IMR-90 (cell line): ENCODE results near the gene PPP1R13B. TPM values are rescaled to one million over a fixed set of nuclear protein-coding genes. Genes with fewer than 3 reads are reported as not detected.

Experiments used
- ATAC-seq: fragments of 200-7000 bp; cut with Tn5 transposase; 2 replicates; pipeline ENCODE4 v1.9.1; 2020; ENCODE audit warnings: low read depth, mild to moderate bottlenecking, moderate library complexity
- BruUV-seq: library from RNA; stranded (reverse); fragments of 400-500 nt; replicated peaks from 2 replicates; lab custom pipeline; 2021; lab: Mats Ljungman, UMichigan
- CTCF ChIA-PET: fragments of 300-600 bp; formaldehyde crosslinking; extraction: SDS; loops from one replicate; lab custom pipeline; 2021; ENCODE audit warnings: antibody characterized with exemption; lab: Yijun Ruan, JAX
- POLR2A ChIA-PET: fragments of 300-600 bp; sonication (Branson Sonifier 250); formaldehyde crosslinking; loops from one replicate; lab custom pipeline; 2022; ENCODE audit warnings: antibody characterized with exemption; ENCODE audit not compliant: unreplicated experiment; lab: Charles Lee
- DNase-seq: peaks from one replicate; pipeline ENCODE4 v3.0.0; 2013
- H2AFZ ChIP-seq: replicated peaks from 2 replicates; pipeline ENCODE3; 2013; ENCODE audit warnings: low read length, mild to moderate bottlenecking; ENCODE audit not compliant: poor library complexity
- H2AK5ac ChIP-seq: 2 replicates; pipeline ENCODE4 v1.6.1; 2013; ENCODE audit warnings: low read depth, low read length, inconsistent platforms
- H2AK9ac ChIP-seq: replicated peaks from 2 replicates; pipeline ENCODE3; 2013; ENCODE audit warnings: mild to moderate bottlenecking, low read depth, low read length, moderate library complexity; ENCODE audit not compliant: poor library complexity
- H2BK120ac ChIP-seq: 2 replicates; pipeline ENCODE4 v1.6.1; 2013; ENCODE audit warnings: low read depth, low read length, inconsistent platforms
- H2BK15ac ChIP-seq: 3 replicates; pipeline ENCODE4 v1.6.1; 2013; ENCODE audit warnings: low read depth, low read length, inconsistent platforms
- H2BK20ac ChIP-seq: 2 replicates; pipeline ENCODE4 v1.6.1; 2013; ENCODE audit warnings: low read depth, mild to moderate bottlenecking, inconsistent platforms, low read length, moderate library complexity
- H2BK5ac ChIP-seq: 2 replicates; pipeline ENCODE4 v1.6.1; 2013; ENCODE audit warnings: mild to moderate bottlenecking, low read depth, low read length, inconsistent platforms; ENCODE audit not compliant: poor library complexity, severe bottlenecking
- H3K14ac ChIP-seq: replicated peaks from 2 replicates; pipeline ENCODE4 v1.6.1; 2013; ENCODE audit warnings: low read depth, low read length, inconsistent platforms
- H3K18ac ChIP-seq: 2 replicates; pipeline ENCODE4 v1.6.1; 2013; ENCODE audit warnings: low read depth, low read length, control low read depth
- H3K23ac ChIP-seq: 2 replicates; pipeline ENCODE4 v1.6.1; 2013; ENCODE audit warnings: low read depth, low read length, inconsistent platforms
- H3K27ac ChIP-seq: 2 replicates; pipeline ENCODE4 v1.5.1; 2013; ENCODE audit warnings: mild to moderate bottlenecking, control low read depth, low read length; ENCODE audit not compliant: insufficient read depth
- H3K27me3 ChIP-seq: 2 replicates; pipeline ENCODE4 v1.6.1; 2013; ENCODE audit warnings: low read length; ENCODE audit not compliant: control insufficient read depth, insufficient read depth
- H3K36me3 ChIP-seq: 2 replicates; pipeline ENCODE4 v1.6.1; 2013; ENCODE audit warnings: low read length, mixed read lengths; ENCODE audit not compliant: control insufficient read depth, insufficient read depth
- H3K4ac ChIP-seq: 2 replicates; pipeline ENCODE4 v1.6.1; 2013; ENCODE audit warnings: low read depth, low read length, inconsistent platforms
- H3K4me1 ChIP-seq: 2 replicates; pipeline ENCODE4 v1.6.1; 2013; ENCODE audit warnings: low read length, mixed read lengths; ENCODE audit not compliant: control insufficient read depth, insufficient read depth
- H3K4me2 ChIP-seq: 2 replicates; pipeline ENCODE4 v1.6.1; 2013; ENCODE audit warnings: low read depth, mild to moderate bottlenecking, control low read depth, low read length, moderate library complexity
- H3K4me3 ChIP-seq: 2 replicates; pipeline ENCODE4 v1.5.1; 2013; ENCODE audit warnings: low read depth, mild to moderate bottlenecking, control low read depth, low read length, moderate library complexity; ENCODE audit not compliant: insufficient read depth
- H3K56ac ChIP-seq: 2 replicates; pipeline ENCODE4 v1.6.1; 2013; ENCODE audit warnings: low read length, inconsistent platforms; ENCODE audit not compliant: insufficient read depth; ENCODE audit errors: extremely low read depth
- H3K79me1 ChIP-seq, 2 experiments: 2 replicates each; pipeline ENCODE4 v1.6.1; 2013; ENCODE audit warnings: low read length in 2 of 2, inconsistent platforms in 1 of 2, low read depth in 1 of 2
- H3K9ac ChIP-seq: 2 replicates; pipeline ENCODE4 v1.6.1; 2013; ENCODE audit warnings: low read depth, low read length, control low read depth
- H3K9me1 ChIP-seq: 2 replicates; pipeline ENCODE4 v1.6.1; 2013; ENCODE audit warnings: low read length, inconsistent platforms; ENCODE audit not compliant: insufficient read depth
- H3K9me3 ChIP-seq: 2 replicates; pipeline ENCODE4 v1.6.1; 2013; ENCODE audit warnings: low read length; ENCODE audit not compliant: control insufficient read depth, insufficient read depth
- H4K20me1 ChIP-seq: 2 replicates; pipeline ENCODE4 v1.6.1; 2013; ENCODE audit warnings: low read length, inconsistent platforms; ENCODE audit not compliant: insufficient read depth
- H4K5ac ChIP-seq: 2 replicates; pipeline ENCODE4 v1.6.1; 2013; ENCODE audit warnings: mild to moderate bottlenecking, low read depth, low read length, control low read depth
- H4K8ac ChIP-seq, 2 experiments: 2 replicates each; pipeline ENCODE4 v1.6.1; 2013; ENCODE audit warnings: low read depth in 2 of 2, low read length in 2 of 2, control low read depth in 1 of 2, inconsistent platforms in 1 of 2
- H4K91ac ChIP-seq: 2 replicates; pipeline ENCODE4 v1.6.1; 2013; ENCODE audit warnings: low read depth, low read length, inconsistent platforms; ENCODE audit not compliant: insufficient read depth
- CHD1 ChIP-seq: IDR thresholded peaks from 2 replicates; pipeline ENCODE4 v1.6.1; 2012; ENCODE audit warnings: low read depth, low read length, improper control_type of control experiment
- CTCF ChIP-seq: conservative IDR thresholded peaks from 2 replicates; pipeline ENCODE4 v1.5.1; 2012; ENCODE audit warnings: mild to moderate bottlenecking, low read depth, low read length, improper control_type of control experiment
- FOS ChIP-seq: fragments of 150-350 bp; IDR thresholded peaks from 2 replicates; pipeline ENCODE4 v1.6.1; 2016; ENCODE audit warnings: low read depth, low read length
- MAZ ChIP-seq: IDR thresholded peaks from 2 replicates; pipeline ENCODE4 v1.6.1; 2012; ENCODE audit warnings: low read depth, mild to moderate bottlenecking, low read length, improper control_type of control experiment, moderate library complexity, borderline replicate concordance
- MXI1 ChIP-seq: IDR thresholded peaks from 2 replicates; pipeline ENCODE4 v1.6.1; 2012; ENCODE audit warnings: low read depth, mild to moderate bottlenecking, low read length, moderate library complexity, borderline replicate concordance
- NFE2L2 ChIP-seq: fragments of 150-350 bp; IDR thresholded peaks from 2 replicates; pipeline ENCODE4 v1.6.1; 2016; ENCODE audit warnings: low read depth, mild to moderate bottlenecking, low read length
- SMC3 ChIP-seq: fragments of 150-350 bp; IDR thresholded peaks from 2 replicates; pipeline ENCODE4 v1.6.1; 2016; ENCODE audit warnings: low read depth, mild to moderate bottlenecking, antibody characterized with exemption, low read length, moderate library complexity
- USF2 ChIP-seq: fragments of 150-350 bp; IDR thresholded peaks from 2 replicates; pipeline ENCODE4 v1.6.1; 2017; ENCODE audit warnings: mild to moderate bottlenecking, antibody characterized with exemption, low read length, low read depth
- dilution Hi-C: fragments of 300-500 bp; cut with HindIII; formaldehyde crosslinking; loops from one replicate; pipeline ENCODE4 v1.14.3; 2018; ENCODE audit warnings: low sequenced_read_pairs; ENCODE audit not compliant: unreplicated experiment
- in situ Hi-C: fragments of 300-500 bp; cut with MboI; formaldehyde crosslinking; loops from 3 replicates; pipeline ENCODE4 v1.14.3; 2019; ENCODE audit warnings: low sequenced_read_pairs, inconsistent platforms, mixed read lengths
- intact Hi-C: fragments of 100-400 bp; cut with micrococcal nuclease; formaldehyde crosslinking; loops from 2 replicates; pipeline ENCODE4 v1.10.0; 2022
- polyA plus RNA-seq, 3 experiments: library from polyadenylated mRNA; depleted of rRNA; stranded (reverse); fragments of >200 nt; gene quantifications; 2 replicates each; pipeline ENCODE4 v1.2.3, GENCODE V29; 2012; ENCODE audit warnings: low replicate concordance in 1 of 3
- total RNA-seq: library from RNA; depleted of rRNA; stranded (reverse); fragments of >200 nt; gene quantifications from 2 replicates; pipeline ENCODE4 v1.2.3, GENCODE V29; 2012

PPP1R13B gene
- total and polyA plus RNA-seq, 2 of the 4 experiments (the other 2 are of a cell fraction): 1.6 to 2.8 TPM

- Histone ChIP-seq H3K9me1 (0 out of 2 replicates have a peak, but pooled peaks cover 3% of the 10 kb centered on the region), H4K91ac (no peak overlapping the region), H2AK5ac (no peak overlapping the region), H3K56ac (no peak overlapping the region), H3K79me1 (peaks cover 0 to 2% of the 10 kb centered on the region in 2 experiments; a peak in 1 of 4 replicates), H3K4ac (no peak overlapping the region), H4K8ac (no peak overlapping the region), H2BK15ac (no peak overlapping the region), H2BK5ac (no peak overlapping the region), H2BK20ac (no peak overlapping the region), H2BK120ac (no peak overlapping the region), H3K14ac (no peak overlapping the region), H3K4me2 (no peak overlapping the region), H3K4me1 (peaks cover 2% of the 10 kb centered on the region; the same call in 1 of the 2 replicates), H3K36me3 (no peaks in the 10 kb centered on the region), H2AK9ac (no peak overlapping the region), H2AFZ (no peak overlapping the region), H3K18ac (no peak overlapping the region), H3K9ac (no peak overlapping the region), H3K27ac (no peak overlapping the region), H3K9me3 (no peaks in the 10 kb centered on the region), H4K20me1 (no peaks in the 10 kb centered on the region), H3K27me3 (no peaks in the 10 kb centered on the region), H4K5ac (no peak overlapping the region), H3K23ac (no peak overlapping the region), H3K4me3 (no peak overlapping the region)
- POLR2A ChIA-PET: interaction anchor here (0.5 kb wide), 1 partner anchor 8 kb away, joined by 3 read pairs; no protein-coding TSS in a partner anchor
- no TSS peak for BruUV-seq
- ATAC-seq (peak; percentile 63), DNase-seq (peak; percentile 40)
- dilution Hi-C loops: no loop called here
- TF ChIP-seq SMC3 (no peak), MAZ (no peak), CTCF (no peak), USF2 (no peak), FOS (no peak), NFE2L2 (no peak), CHD1 (no peak), MXI1 (no peak)
- intact Hi-C loops: loop anchor here (10.0 kb wide), 1 partner anchor 271 kb away; no protein-coding TSS in a partner anchor
- CTCF ChIA-PET: no interaction called here
- in situ Hi-C loops: no loop called here
Measured at GRCh38 chr14:103803661-103804060, 43.7 kb downstream of the PPP1R13B start.
